CMK (cell line): ENCODE measurements around the gene MCEMP1.

Experiments used
- DNase-seq: peaks from one replicate; pipeline ENCODE4 v3.0.0-alpha.2; 2010; ENCODE audit warnings: low read depth

Gene MCEMP1

GRCh38 chr19:7698583-7698982 is 21.7 kb downstream of the MCEMP1 start:
- DNase-seq: no peak

GRCh38 chr19:7699003-7699402 is 22.1 kb downstream of the MCEMP1 start:
- DNase-seq: no peak

GRCh38 chr19:7699417-7700401 is 22.8 kb downstream of the MCEMP1 start:
- no peak for DNase-seq

GRCh38 chr19:7701049-7701653 is 24.3 kb downstream of the MCEMP1 start:
- DNase-seq: no peak

GRCh38 chr19:7701654-7702457 is 25.0 kb downstream of the MCEMP1 start, which contains the start of gene FCER2:
FCER2 (minus strand) TSS chr19:7702131; CDS start chr19:7699760, 2,371 bp downstream.
- DNase-seq: no peak

GRCh38 chr19:7703332-7703731 is 26.4 kb downstream of the MCEMP1 start:
- no peak for DNase-seq

GRCh38 chr19:7704280-7705060 is 27.6 kb downstream of the MCEMP1 start:
- no peak for DNase-seq

GRCh38 chr19:7705387-7706187 is 28.7 kb downstream of the MCEMP1 start:
- no peak for DNase-seq

- no peak for DNase-seq
Measured at GRCh38 chr19:7706188-7706954, 29.5 kb downstream of the MCEMP1 start.

- DNase-seq: no peak
Measured at GRCh38 chr19:7706955-7707456, 30.1 kb downstream of the MCEMP1 start.

GRCh38 chr19:7709932-7710460 is 33.1 kb downstream of the MCEMP1 start:
- no peak for DNase-seq

GRCh38 chr19:7710616-7711015 is 33.7 kb downstream of the MCEMP1 start:
- no peak for DNase-seq

- DNase-seq: no peak
Measured at GRCh38 chr19:7715671-7716070, 38.8 kb downstream of the MCEMP1 start.

- no peak for DNase-seq
Measured at GRCh38 chr19:7716762-7717161, 39.9 kb downstream of the MCEMP1 start.

- DNase-seq: no peak
Measured at GRCh38 chr19:7718668-7719067, 41.8 kb downstream of the MCEMP1 start.

GRCh38 chr19:7720351-7720750 is 43.5 kb downstream of the MCEMP1 start:
- DNase-seq: no peak

GRCh38 chr19:7722231-7722651 is 45.4 kb downstream of the MCEMP1 start:
- DNase-seq: no peak

GRCh38 chr19:7725791-7726190 is 48.9 kb downstream of the MCEMP1 start:
- no peak for DNase-seq

- DNase-seq: no peak
Measured at GRCh38 chr19:7729211-7729610, 52.3 kb downstream of the MCEMP1 start.
